Subcutaneous adipose tissue (tissue), 4 donors: ENCODE results near the gene BMP5. TPM values are rescaled to one million over a fixed set of nuclear protein-coding genes. Genes with fewer than 3 reads are reported as not detected.

Experiments used
- CTCF ChIP-seq: fragments of 450-650 bp; IDR thresholded peaks from one replicate; pipeline ENCODE4 v1.5.1; 2016; ENCODE audit warnings: low read depth, mild to moderate bottlenecking, control low read depth, antibody characterized with exemption, moderate library complexity
- total RNA-seq, 4 donors: library from RNA; depleted of rRNA; stranded (reverse); fragments of >200 nt; gene quantifications; one replicate each; pipeline ENCODE4 v1.1.0, GENCODE V29; 2016

The BMP5 gene
- total RNA-seq, result 1 to 10 TPM in 3 of 4 donors, not detected in 1; 2.6 to 5.8 (median 2.9) TPM

GRCh38 chr6:55875400-55875799, at the start of gene BMP5:
TSS of gene BMP5 (minus strand) at chr6:55875590. CDS start at chr6:55874865, 725 bp downstream.
- no peak for TF ChIP-seq CTCF

- TF ChIP-seq CTCF, result no peak
Observed at GRCh38 chr6:55922406-55922805, 47.0 kb upstream of the BMP5 start.

- no peak for TF ChIP-seq CTCF
Observed at GRCh38 chr6:55919716-55920308, 44.4 kb upstream of the BMP5 start.

- no peak for TF ChIP-seq CTCF
Observed at GRCh38 chr6:55918639-55919038, 43.2 kb upstream of the BMP5 start.

- TF ChIP-seq CTCF, result no peak
Observed at GRCh38 chr6:55917751-55918415, 42.5 kb upstream of the BMP5 start.

- no peak for TF ChIP-seq CTCF
Observed at GRCh38 chr6:55916188-55916587, 40.8 kb upstream of the BMP5 start.

- TF ChIP-seq CTCF, result no peak
Observed at GRCh38 chr6:55913228-55914195, 38.1 kb upstream of the BMP5 start.
